ENCODE data around the gene SORCS2.

- TF ChIP-seq, protein P1, sequence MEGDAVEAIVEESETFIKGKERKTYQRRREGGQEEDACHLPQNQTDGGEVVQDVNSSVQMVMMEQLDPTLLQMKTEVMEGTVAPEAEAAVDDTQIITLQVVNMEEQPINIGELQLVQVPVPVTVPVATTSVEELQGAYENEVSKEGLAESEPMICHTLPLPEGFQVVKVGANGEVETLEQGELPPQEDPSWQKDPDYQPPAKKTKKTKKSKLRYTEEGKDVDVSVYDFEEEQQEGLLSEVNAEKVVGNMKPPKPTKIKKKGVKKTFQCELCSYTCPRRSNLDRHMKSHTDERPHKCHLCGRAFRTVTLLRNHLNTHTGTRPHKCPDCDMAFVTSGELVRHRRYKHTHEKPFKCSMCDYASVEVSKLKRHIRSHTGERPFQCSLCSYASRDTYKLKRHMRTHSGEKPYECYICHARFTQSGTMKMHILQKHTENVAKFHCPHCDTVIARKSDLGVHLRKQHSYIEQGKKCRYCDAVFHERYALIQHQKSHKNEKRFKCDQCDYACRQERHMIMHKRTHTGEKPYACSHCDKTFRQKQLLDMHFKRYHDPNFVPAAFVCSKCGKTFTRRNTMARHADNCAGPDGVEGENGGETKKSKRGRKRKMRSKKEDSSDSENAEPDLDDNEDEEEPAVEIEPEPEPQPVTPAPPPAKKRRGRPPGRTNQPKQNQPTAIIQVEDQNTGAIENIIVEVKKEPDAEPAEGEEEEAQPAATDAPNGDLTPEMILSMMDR (IDR thresholded peaks at IDR 0.05), result no peak
- no peak for TF ChIP-seq EZH2 (IDR thresholded peaks at IDR 0.05; ENCODE audit: borderline replicate concordance, insufficient read depth, low read depth, low read length, poor library complexity, severe bottlenecking)
Measured at GRCh38 chr4:7546809-7547367, 354.6 kb downstream of the SORCS2 start.
